Measurements from ENCODE around the gene GRM8.

GRM8 gene

GRCh38 chr7:126443951-126444350 is 808.8 kb downstream of the GRM8 start:
- DNase-seq (ENCODE audit: low read depth, low spot score) = no peak

DNA sequence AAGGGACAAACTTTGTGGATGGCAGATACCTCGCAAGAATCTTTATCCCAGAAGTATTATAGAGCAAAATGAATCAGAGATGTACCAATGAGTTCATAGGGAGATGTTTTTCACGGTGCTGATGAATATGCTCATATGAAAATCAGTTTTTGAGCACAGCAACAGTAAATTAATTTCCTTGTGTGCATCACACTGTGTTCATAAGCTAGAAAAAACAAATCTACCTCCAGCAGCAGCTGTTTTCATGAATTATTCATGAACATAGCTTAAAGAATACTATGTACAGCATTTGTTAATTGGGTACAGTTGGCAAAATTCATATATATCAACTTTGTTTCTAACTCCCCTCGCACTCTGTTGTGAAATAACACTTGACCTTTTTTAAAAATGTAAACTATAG is 809.8 kb downstream of the GRM8 start:
- no peak for DNase-seq (ENCODE audit: low read depth, low spot score)

DNA sequence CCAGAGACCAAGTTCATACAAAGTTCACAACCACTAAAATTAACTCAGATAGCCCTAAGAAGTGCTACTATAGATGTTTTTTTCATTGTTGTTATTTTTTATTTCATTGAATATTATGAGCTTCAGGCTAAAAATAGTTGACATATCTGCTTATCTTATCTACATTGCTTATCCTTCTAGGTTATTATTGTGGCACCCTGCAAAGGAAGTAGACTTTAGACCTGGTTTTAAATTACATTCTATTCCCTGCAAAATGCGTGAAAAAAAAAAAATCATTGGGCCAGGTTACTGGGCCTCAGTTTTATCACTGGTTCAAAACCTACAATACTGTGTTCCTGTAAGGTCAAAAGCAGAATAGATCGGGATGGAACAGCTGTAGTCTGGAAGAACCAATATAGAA is 811.0 kb downstream of the GRM8 start:
- no peak for DNase-seq (ENCODE audit: low read depth, low spot score)

GRCh38 chr7:126440542-126440941 is 812.2 kb downstream of the GRM8 start:
- DNase-seq (ENCODE audit: low read depth, low spot score) = no peak

DNA sequence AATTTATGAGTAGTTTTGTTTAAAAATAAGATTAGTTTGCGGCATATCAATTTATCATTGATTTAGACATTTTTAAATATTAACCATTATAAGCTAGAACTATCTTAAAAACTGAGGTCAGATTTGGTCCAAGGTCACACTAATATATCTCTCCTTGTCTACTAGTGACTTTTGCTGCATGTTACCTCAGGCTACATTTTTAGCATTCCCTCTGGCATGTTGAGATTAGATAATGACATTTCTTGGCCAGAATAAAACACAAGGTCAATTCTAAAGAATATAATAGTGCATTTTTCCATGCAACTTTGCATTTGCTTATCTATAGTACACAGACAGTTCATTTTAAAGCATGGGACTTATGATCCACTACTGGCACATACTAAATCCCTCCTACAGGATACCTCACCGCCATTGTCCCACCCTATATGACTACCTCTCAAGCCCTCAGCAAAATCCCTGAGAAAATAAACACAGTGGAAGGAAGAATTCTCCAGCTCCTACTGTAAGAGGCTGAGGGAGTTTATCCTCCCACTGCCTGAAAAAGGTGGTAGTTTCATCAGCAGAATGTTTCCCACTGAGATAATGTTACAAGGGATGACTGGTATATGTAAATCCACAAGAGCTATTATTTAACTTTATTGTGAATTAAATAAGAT is 816.4 kb downstream of the GRM8 start:
- DNase-seq (ENCODE audit: low read depth, low spot score) = no peak

DNA sequence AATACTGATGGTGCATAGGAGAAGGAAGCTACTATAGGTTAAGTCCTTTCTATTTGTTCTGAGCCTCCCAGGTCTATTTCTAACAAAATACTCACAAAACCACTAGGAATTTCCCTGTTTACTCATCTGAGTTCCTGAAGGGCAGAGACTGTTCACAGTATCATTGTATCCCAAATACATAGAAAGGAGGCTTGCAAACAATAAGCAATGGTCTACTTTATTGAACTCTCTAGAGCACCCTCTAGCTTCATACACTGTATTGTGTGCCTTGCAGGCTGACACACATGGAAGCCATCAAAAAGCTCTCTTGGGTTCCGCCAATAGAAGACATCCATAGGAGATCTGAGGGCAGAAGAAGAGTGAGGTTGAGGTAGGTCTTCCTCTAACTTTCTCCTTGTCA is 826.1 kb downstream of the GRM8 start:
- no peak for DNase-seq (ENCODE audit: low read depth, low spot score)

GRCh38 chr7:126424985-126425384 is 827.8 kb downstream of the GRM8 start:
- no peak for DNase-seq (ENCODE audit: low read depth, low spot score)

- DNase-seq (ENCODE audit: low read depth, low spot score) = no peak
These were observed 833.7 kb downstream of the GRM8 start for GRCh38 chr7:126419047-126419446.

DNA sequence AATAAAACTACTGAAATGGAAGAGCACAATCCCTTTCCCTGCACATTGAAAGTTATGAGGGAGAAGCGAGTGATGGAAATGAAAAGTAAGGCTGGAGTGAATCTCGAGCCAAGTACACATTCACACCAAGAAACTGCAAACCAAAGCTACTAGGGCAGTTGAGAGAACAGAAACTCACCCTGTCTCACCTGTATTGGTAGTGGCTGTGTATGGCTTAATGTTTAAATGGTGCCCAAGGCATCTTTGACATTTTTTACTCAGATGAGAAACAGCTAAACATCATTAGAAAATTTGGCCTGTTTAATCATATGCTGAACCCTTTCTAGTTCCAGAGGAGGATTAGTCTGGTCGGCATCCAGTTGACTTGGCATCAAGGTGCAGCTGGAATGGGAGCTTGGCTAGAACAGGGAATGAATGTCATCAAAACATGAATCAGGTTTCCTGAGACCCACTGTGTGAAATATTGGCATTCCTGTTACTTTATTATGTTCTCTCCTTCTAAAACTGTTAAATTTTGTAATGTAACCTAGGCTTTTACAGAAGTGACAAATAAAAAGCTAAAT is 840.8 kb downstream of the GRM8 start:
- DNase-seq (ENCODE audit: low read depth, low spot score) = no peak

GRCh38 chr7:126411032-126411820 is 841.5 kb downstream of the GRM8 start:
- no peak for DNase-seq (ENCODE audit: low read depth, low spot score)

- no peak for DNase-seq (ENCODE audit: low read depth, low spot score)
These were observed 849.7 kb downstream of the GRM8 start for GRCh38 chr7:126403040-126403439.

- DNase-seq (ENCODE audit: low read depth, low spot score) = no peak
These were observed 850.8 kb downstream of the GRM8 start for GRCh38 chr7:126401918-126402317.

GRCh38 chr7:126398851-126399529 is 853.8 kb downstream of the GRM8 start:
- no peak for DNase-seq (ENCODE audit: low read depth, low spot score)

DNA sequence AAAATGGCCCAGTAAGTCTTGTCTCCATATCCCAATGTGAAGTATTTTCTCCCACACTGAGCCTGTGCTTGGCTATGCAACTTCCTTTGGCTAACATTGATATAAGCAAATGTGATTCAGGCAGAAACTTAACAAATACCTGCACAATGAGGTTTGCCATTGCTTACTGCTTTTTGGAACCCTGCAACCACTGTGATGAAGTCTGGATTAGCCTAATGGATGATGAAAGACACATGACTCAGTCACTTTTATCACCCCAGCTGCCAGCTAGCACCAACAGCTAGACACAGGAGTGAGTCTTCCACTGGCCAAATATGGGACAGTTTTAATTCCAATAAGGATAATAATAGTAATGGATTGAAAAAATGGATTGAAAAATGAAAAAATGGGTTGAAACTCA is 854.5 kb downstream of the GRM8 start:
- no peak for DNase-seq (ENCODE audit: low read depth, low spot score)

- DNase-seq (ENCODE audit: low read depth, low spot score) = no peak
These were observed 858.3 kb downstream of the GRM8 start for GRCh38 chr7:126394406-126394805.

Data from brain pericyte (primary cell).